Small intestine (tissue), 7 donors: Measurements from ENCODE around the gene LEAP2. TPM values are rescaled to one million over a fixed set of nuclear protein-coding genes. Genes with fewer than 3 reads are reported as not detected.

Experiments used
- DNase-seq, 2 donors: peaks; one replicate each; pipeline versions ENCODE4 v3.0.0 to v3.0.0-alpha.2; 2013
- FAIRE-seq: peaks from 2 replicates; lab custom pipeline; 2012; peaks lifted over from hg19 to GRCh38; lab: Jason Lieb, UNC
- H3K27ac ChIP-seq, 3 donors: one replicate each; pipeline ENCODE4 v1.5.1; 2013; ENCODE audit warnings: low read length in 2 of 3, mild to moderate bottlenecking in 2 of 3, control low read depth in 1 of 3, inconsistent platforms in 1 of 3, low read depth in 1 of 3, moderate library complexity in 1 of 3
- H3K27me3 ChIP-seq, 3 donors: one replicate each; pipeline ENCODE4 v1.6.1; 2013; ENCODE audit warnings: low read length in 3 of 3, inconsistent platforms in 1 of 3; ENCODE audit not compliant: control insufficient read depth in 3 of 3, insufficient read depth in 3 of 3
- H3K36me3 ChIP-seq, 3 donors: one replicate each; pipeline ENCODE4 v1.6.1; 2013; ENCODE audit warnings: low read length in 3 of 3, inconsistent platforms in 1 of 3, low read depth in 1 of 3, mild to moderate bottlenecking in 1 of 3, moderate library complexity in 1 of 3; ENCODE audit not compliant: control insufficient read depth in 3 of 3, insufficient read depth in 2 of 3
- H3K4me1 ChIP-seq, 3 donors: one replicate each; pipeline ENCODE4 v1.6.1; 2013; ENCODE audit warnings: low read length in 2 of 3, inconsistent platforms in 1 of 3, low read depth in 1 of 3, mild to moderate bottlenecking in 1 of 3, moderate library complexity in 1 of 3; ENCODE audit not compliant: control insufficient read depth in 3 of 3, insufficient read depth in 2 of 3
- H3K4me3 ChIP-seq, 3 donors: one replicate each; pipeline ENCODE4 v1.5.1; 2013; ENCODE audit warnings: low read length in 3 of 3, control low read depth in 1 of 3, inconsistent platforms in 1 of 3, low read depth in 1 of 3, mild to moderate bottlenecking in 1 of 3, moderate library complexity in 1 of 3
- H3K9me3 ChIP-seq, 2 donors: one replicate each; pipeline ENCODE4 v1.6.1; 2013; ENCODE audit warnings: low read depth in 1 of 2, low read length in 1 of 2; ENCODE audit not compliant: control insufficient read depth in 2 of 2, insufficient read depth in 1 of 2
- WGBS, 3 donors: extraction: QIAGEN DNeasy Blood & Tissue Kit; methylation state at CpG; one replicate each; pipeline ENCODE4 v1.1.7; 2013; 5-methylcytosine and 5-hydroxymethylcytosine counted together
- polyA plus RNA-seq, 4 donors: library from polyadenylated mRNA; stranded (reverse) in 3 of 4; unstranded in 1 of 4; fragments of 200-250 nt in 3 of 4; fragments of 120-200 nt in 1 of 4; gene quantifications; one replicate each; pipeline versions ENCODE4 v1.2.1 to v1.2.3, GENCODE V29; 2013
- donor health status: healthy with polysubstance abuse.
- donor health status: control.
- donor health status: control.
- donor health status: Bipolar disorder and iron deficiency.
- donor health status: healthy.

Gene LEAP2
- polyA plus RNA-seq, 4 donors = 2.2 to 12.3 (median 6.6) TPM

GRCh38 chr5:132865668-132866341 lies 7.7 kb upstream of the LEAP2 start:
- H3K4me1 ChIP-seq = peaks cover 0 to 21% (median 4%) of the 10 kb centered on the region in 3 donors
- DNase-seq (peak in 1 of 2 donors; percentile 27), FAIRE-seq (no peak)
- WGBS, 3 donors = 27 to 33% (median 30%) methylated on average over 30 of the region's 30 CpGs
- no peaks in the 10 kb centered on the region for H3K27me3 ChIP-seq
- peak overlapping the region; percentile 64 to 92 (median 74) for H3K4me3 ChIP-seq
- peak overlapping the region; percentile 76 to 96 (median 94) for H3K27ac ChIP-seq
- peaks cover 0 to 26% (median 3%) of the 10 kb centered on the region in 3 donors for H3K36me3 ChIP-seq
- H3K9me3 ChIP-seq = no peaks in the 10 kb centered on the region

GRCh38 chr5:132866342-132867045 lies 7.0 kb upstream of the LEAP2 start, which contains the start of the genes GDF9 and UQCRQ:
TSS of gene GDF9 (minus strand) at chr5:132866469. CDS start at chr5:132864533, 1,936 bp downstream.
TSS of gene UQCRQ (plus strand) at chr5:132866642. CDS start at chr5:132866882, 240 bp downstream.
- WGBS, 3 donors = 0 to 1% (median 1%) methylated on average over 48 to 55 of the region's 55 CpGs
- no peak for FAIRE-seq

GRCh38 chr5:132867046-132867451 lies 6.4 kb upstream of the LEAP2 start:
- peak overlapping the region; percentile 64 to 92 (median 74) for H3K4me3 ChIP-seq
- H3K4me1 ChIP-seq = peaks cover 0 to 22% (median 6%) of the 10 kb centered on the region in 3 donors
- peak overlapping the region; percentile 85 to 96 (median 94) for H3K27ac ChIP-seq
- FAIRE-seq (no peak), DNase-seq (no peak)
- H3K27me3 ChIP-seq = no peaks in the 10 kb centered on the region
- H3K36me3 ChIP-seq = peaks cover 0 to 30% (median 3%) of the 10 kb centered on the region in 3 donors
- 1 to 2% (median 1%) methylated on average over 12 to 13 of the region's 13 CpGs for WGBS, 3 donors
- H3K9me3 ChIP-seq = no peaks in the 10 kb centered on the region

More at GRCh38 chr5:132866342-132867045, 7.0 kb upstream of the LEAP2 start, which contains the start of the genes GDF9 and UQCRQ:
- Histone ChIP-seq H3K4me3 (peak within 1 kb of the TSS; percentile 64 to 92 (median 74)), H3K27me3 (no peaks in the 10 kb centered on the region), H3K4me1 (peaks cover 0 to 20% (median 4%) of the 10 kb centered on the region in 3 donors), H3K9me3 (no peaks in the 10 kb centered on the region), H3K27ac (peak within 1 kb of the TSS; percentile 85 to 96 (median 94)), H3K36me3 (peaks cover 0 to 26% (median 3%) of the 10 kb centered on the region in 3 donors)
- DNase-seq = peak; percentile 100

- H3K4me1 ChIP-seq = peaks cover 0 to 28% (median 9%) of the 10 kb centered on the region in 3 donors
- peaks cover 0 to 2% of the 10 kb centered on the region in 2 donors for H3K9me3 ChIP-seq
- FAIRE-seq (no peak), DNase-seq (no peak)
- H3K36me3 ChIP-seq = peaks cover 0 to 33% (median 3%) of the 10 kb centered on the region in 3 donors
- no peak overlapping the region for H3K27ac ChIP-seq
- H3K27me3 ChIP-seq = no peaks in the 10 kb centered on the region
- no peak overlapping the region for H3K4me3 ChIP-seq
- 84 to 93% (median 86%) methylated on average over 4 of the region's 4 CpGs for WGBS, 3 donors
Observed at GRCh38 chr5:132868754-132869153, 4.7 kb upstream of the LEAP2 start.

DNA sequence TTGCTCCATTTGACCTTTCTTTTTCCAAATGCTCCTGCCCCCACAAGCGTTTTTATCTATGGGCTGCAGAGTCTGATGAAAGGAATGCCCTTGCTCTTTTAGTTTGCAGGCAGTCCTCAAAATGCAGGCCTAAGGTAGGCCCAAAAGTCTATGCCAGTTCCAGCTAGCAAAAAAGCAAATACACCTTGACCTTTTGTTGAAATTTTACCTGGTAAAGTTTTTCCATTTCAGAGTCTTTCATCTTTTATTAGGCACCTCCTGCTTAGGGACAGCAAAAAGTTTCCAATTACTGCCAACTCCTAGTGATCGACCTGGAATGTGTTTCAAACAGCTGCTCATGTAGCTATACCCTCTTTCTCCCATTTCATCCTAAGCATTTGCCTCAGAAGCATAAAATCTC lies 2.7 kb upstream of the LEAP2 start:
- Histone ChIP-seq H3K4me1 (peaks cover 0 to 32% (median 9%) of the 10 kb centered on the region in 3 donors), H3K36me3 (peaks cover 0 to 40% (median 3%) of the 10 kb centered on the region in 3 donors), H3K4me3 (no peak overlapping the region), H3K27ac (no peak overlapping the region), H3K9me3 (peaks cover 0 to 8% of the 10 kb centered on the region in 2 donors), H3K27me3 (no peaks in the 10 kb centered on the region)
- no peak for FAIRE-seq
- WGBS, 3 donors = 73 to 81% (median 77%) methylated on average over 2 of the region's 2 CpGs
- DNase-seq = no peak

DNA sequence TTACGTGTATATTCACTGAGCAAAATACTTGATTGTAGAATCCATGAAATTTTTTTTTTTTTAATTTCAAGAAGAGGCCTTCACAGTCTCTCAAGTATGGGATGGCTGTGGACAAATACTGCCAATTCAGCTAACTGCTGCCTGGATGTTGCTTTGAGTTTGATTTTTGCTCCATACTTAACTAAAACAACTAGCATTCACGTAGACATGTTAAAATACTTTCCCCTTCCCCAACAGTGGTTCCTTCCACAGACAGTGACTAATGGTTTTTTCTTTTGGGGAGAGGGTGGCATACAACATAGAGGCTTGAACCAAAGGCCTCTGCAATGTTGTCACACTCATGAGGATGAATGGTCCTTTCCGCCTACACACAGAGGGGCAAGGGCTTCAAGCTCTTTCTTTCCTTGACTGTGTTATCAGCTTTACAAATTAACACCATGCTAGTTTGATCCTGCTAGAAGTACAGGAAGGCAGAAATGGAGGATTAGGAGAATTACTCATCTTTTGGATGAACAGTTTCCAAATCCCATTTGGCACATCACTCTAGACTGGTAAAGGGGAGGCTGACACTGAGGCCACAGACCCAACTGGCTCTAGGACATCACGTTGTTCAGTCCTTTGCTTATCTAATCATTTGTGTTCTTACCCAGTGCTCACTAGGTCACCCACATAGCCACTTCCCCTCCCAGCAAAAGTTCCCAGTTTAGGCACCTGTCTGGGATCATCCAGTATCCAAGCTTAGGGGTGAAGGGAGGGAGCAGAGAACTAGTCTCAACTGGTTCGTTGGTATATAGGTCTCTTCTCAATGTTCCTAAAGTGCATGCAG lies 1.8 kb upstream of the LEAP2 start:
- 77 to 81% (median 79%) methylated on average over 5 of the region's 5 CpGs for WGBS, 3 donors
- no peak overlapping the region for H3K4me3 ChIP-seq
- FAIRE-seq = no peak
- peaks cover 0 to 36% (median 12%) of the 10 kb centered on the region in 3 donors for H3K4me1 ChIP-seq
- H3K9me3 ChIP-seq = peaks cover 0 to 8% of the 10 kb centered on the region in 2 donors
- peak overlapping the region; percentile 22 to 80 (median 60) for H3K27ac ChIP-seq
- DNase-seq = no peak
- no peaks in the 10 kb centered on the region for H3K27me3 ChIP-seq
- H3K36me3 ChIP-seq = peaks cover 0 to 40% (median 3%) of the 10 kb centered on the region in 3 donors

GRCh38 chr5:132872788-132873118 lies 715 bp upstream of the LEAP2 start:
- Histone ChIP-seq H3K4me3 (no peak overlapping the region), H3K27ac (peak overlapping the region; percentile 60 to 81 (median 80)), H3K4me1 (peaks cover 0 to 37% (median 8%) of the 10 kb centered on the region in 3 donors), H3K9me3 (peaks cover 0 to 8% of the 10 kb centered on the region in 2 donors), H3K36me3 (peaks cover 0 to 37% (median 3%) of the 10 kb centered on the region in 3 donors), H3K27me3 (no peaks in the 10 kb centered on the region)
- DNase-seq (no peak), FAIRE-seq (no peak)
- 89 to 92% (median 92%) methylated on average over 1 of the region's 1 CpG for WGBS, 3 donors
